Tibial artery (tissue), 4 donors: Measurements from ENCODE around the gene CHD9.
"Not testable (repeated sequence)": the region's sequence is repeated elsewhere in the genome, so short reads cannot be mapped to it uniquely, and the experiment has no call there.

Experiments
- DNase-seq, 2 donors: peaks; one replicate each; pipeline ENCODE4 v3.0.0-alpha.2; 2019
- H3K27ac ChIP-seq, 2 donors: fragments of 200-600 bp; sonication (generic) in 1 of 2; 1 replicate in 1 of 2; 2 replicates in 1 of 2; pipeline ENCODE4 v1.5.1; 2018 to 2019; ENCODE audit warnings: mild to moderate bottlenecking in 1 of 2
- H3K27me3 ChIP-seq, 2 donors: fragments of 200-600 bp; sonication (generic) in 1 of 2; one replicate each; pipeline versions ENCODE4 v1.5.1 to v1.6.0; 2016 to 2019
- H3K36me3 ChIP-seq, 3 donors: fragments of 200-600 bp; sonication (generic) in 2 of 3; one replicate each; pipeline ENCODE4 v1.5.1; 2016 to 2019; ENCODE audit warnings: mild to moderate bottlenecking in 2 of 3
- H3K4me1 ChIP-seq, 4 donors: fragments of 200-600 bp; sonication (generic) in 2 of 4; 1 replicate in 3 of 4; 2 replicates in 1 of 4; pipeline ENCODE4 v1.5.1; 2016 to 2019
- H3K4me3 ChIP-seq, 2 donors: fragments of 200-600 bp; sonication (generic) in 1 of 2; 1 replicate in 1 of 2; 2 replicates in 1 of 2; pipeline ENCODE4 v1.5.1; 2018 to 2019; ENCODE audit warnings: mild to moderate bottlenecking in 2 of 2
- H3K9me3 ChIP-seq, 3 donors: fragments of 200-600 bp; sonication (generic) in 1 of 3; one replicate each; pipeline ENCODE4 v1.5.1; 2016 to 2019
- CTCF ChIP-seq, 2 experiments: fragments of 200-600 bp in 1 of 2; fragments of 450-650 bp in 1 of 2; IDR thresholded peaks; one replicate each; pipeline ENCODE4 v1.5.1; 2017 to 2019; ENCODE audit warnings: antibody characterized with exemption in 2 of 2, mild to moderate bottlenecking in 1 of 2, moderate library complexity in 1 of 2
- intact Hi-C: fragments of 100-400 bp; cut with DNase I; formaldehyde crosslinking; loops from one replicate; pipeline ENCODE4 v1.15.0; 2023; ENCODE audit warnings: low total_unique reads

Gene CHD9

GRCh38 chr16:53304334-53304733, 249.5 kb downstream of the CHD9 start:
- Histone ChIP-seq H3K9me3 (no peaks in the 10 kb centered on the region), H3K36me3 (peaks cover 69 to 74% (median 69%) of the 10 kb centered on the region in 3 donors), H3K4me3 (no peak overlapping the region), H3K4me1 (no peaks in the 10 kb centered on the region), H3K27ac (no peak overlapping the region), H3K27me3 (no peaks in the 10 kb centered on the region)
- no peak for DNase-seq
- no peak for TF ChIP-seq CTCF (IDR thresholded peaks at IDR 0.05)
- intact Hi-C loops, result no loop called here

- DNase-seq, result no peak
- H3K36me3 ChIP-seq, result peaks cover 70 to 74% (median 72%) of the 10 kb centered on the region in 3 donors
- no peaks in the 10 kb centered on the region for H3K4me1 ChIP-seq
- no peaks in the 10 kb centered on the region for H3K9me3 ChIP-seq
- H3K27ac ChIP-seq, result no peak overlapping the region
- H3K27me3 ChIP-seq, result no peaks in the 10 kb centered on the region
- H3K4me3 ChIP-seq, result no peak overlapping the region
- no peak for TF ChIP-seq CTCF (IDR thresholded peaks at IDR 0.05)
- intact Hi-C loops, result no loop called here
These were observed 251.0 kb downstream of the CHD9 start for GRCh38 chr16:53305743-53306142.

- no peaks in the 10 kb centered on the region for H3K4me1 ChIP-seq
- no peak for TF ChIP-seq CTCF (IDR thresholded peaks at IDR 0.05)
- intact Hi-C loops, result no loop called here
- H3K27ac ChIP-seq, result no peak overlapping the region
- no peaks in the 10 kb centered on the region for H3K9me3 ChIP-seq
- peaks cover 81 to 97% (median 90%) of the 10 kb centered on the region in 3 donors for H3K36me3 ChIP-seq
- H3K27me3 ChIP-seq, result no peaks in the 10 kb centered on the region
- no peak overlapping the region for H3K4me3 ChIP-seq
- DNase-seq, result no peak
These were observed 254.7 kb downstream of the CHD9 start for GRCh38 chr16:53309457-53309856.

GRCh38 chr16:53320992-53321391, 266.2 kb downstream of the CHD9 start:
- H3K36me3 ChIP-seq, result peaks cover 75 to 82% (median 82%) of the 10 kb centered on the region in 3 donors

GRCh38 chr16:53323924-53324323, 269.1 kb downstream of the CHD9 start:
- Histone ChIP-seq H3K27ac (no peak overlapping the region), H3K4me3 (no peak overlapping the region), H3K36me3 (peaks cover 45 to 71% (median 57%) of the 10 kb centered on the region in 3 donors), H3K4me1 (no peaks in the 10 kb centered on the region), H3K27me3 (no peaks in the 10 kb centered on the region), H3K9me3 (no peaks in the 10 kb centered on the region)
- TF ChIP-seq CTCF (IDR thresholded peaks at IDR 0.05), result no peak
- intact Hi-C loops, result no loop called here
- DNase-seq, result no peak

More at GRCh38 chr16:53320992-53321391, 266.2 kb downstream of the CHD9 start:
- TF ChIP-seq CTCF (IDR thresholded peaks at IDR 0.05), result no peak
- intact Hi-C loops, result no loop called here
- no peak overlapping the region for H3K27ac ChIP-seq
- H3K4me3 ChIP-seq, result no peak overlapping the region
- no peaks in the 10 kb centered on the region for H3K4me1 ChIP-seq
- no peaks in the 10 kb centered on the region for H3K9me3 ChIP-seq
- DNase-seq, result no peak
- no peaks in the 10 kb centered on the region for H3K27me3 ChIP-seq

GRCh38 chr16:53330991-53331390, 276.2 kb downstream of the CHD9 start:
- H3K27ac ChIP-seq, H3K4me1 ChIP-seq, H3K27me3 ChIP-seq, intact Hi-C loops, H3K9me3 ChIP-seq, DNase-seq, H3K4me3 ChIP-seq: not testable (repeated sequence)
- peaks cover 0 to 18% (median 5%) of the 10 kb centered on the region in 3 donors for H3K36me3 ChIP-seq
